RWPE2 (cell line): ENCODE measurements around the gene MAN1C1.

Source experiments
- ATAC-seq: fragments of 200-7000 bp; cut with Tn5 transposase; 3 replicates; pipeline ENCODE4 v1.9.1; 2021; ENCODE audit warnings: low read depth
- DNase-seq: peaks from one replicate; pipeline ENCODE4 v3.0.0-alpha.2; 2020; ENCODE audit warnings: low spot score
- H3K27ac ChIP-seq: fragments of 450-650 bp; 2 replicates; pipeline ENCODE4 v1.5.1; 2017; ENCODE audit warnings: mild to moderate bottlenecking; ENCODE audit not compliant: poor library complexity, severe bottlenecking
- H3K27me3 ChIP-seq: fragments of 250-450 bp; sonication (Bioruptor Pico); 2 replicates; pipeline ENCODE4 v1.5.1; 2021; ENCODE audit warnings: mild to moderate bottlenecking, moderate library complexity; ENCODE audit not compliant: insufficient read depth, poor library complexity, severe bottlenecking
- H3K36me3 ChIP-seq: fragments of 250-450 bp; sonication (Bioruptor Pico); 2 replicates; pipeline ENCODE4 v1.5.1; 2020; ENCODE audit warnings: low read depth, mild to moderate bottlenecking, moderate library complexity
- H3K4me1 ChIP-seq: fragments of 250-450 bp; sonication (Bioruptor Pico); 2 replicates; pipeline ENCODE4 v1.5.1; 2021; ENCODE audit warnings: mild to moderate bottlenecking, moderate library complexity; ENCODE audit not compliant: insufficient read depth, poor library complexity, severe bottlenecking
- H3K4me3 ChIP-seq: fragments of 250-450 bp; sonication (Bioruptor Pico); 2 replicates; pipeline ENCODE4 v1.5.1; 2021; ENCODE audit warnings: mild to moderate bottlenecking, moderate library complexity; ENCODE audit not compliant: severe bottlenecking
- H3K9me3 ChIP-seq: fragments of 250-450 bp; sonication (Bioruptor Pico); 2 replicates; pipeline ENCODE4 v1.5.1; 2021; ENCODE audit warnings: mild to moderate bottlenecking, moderate library complexity; ENCODE audit not compliant: severe bottlenecking
- CTCF ChIP-seq: fragments of 450-650 bp; IDR thresholded peaks from one replicate; pipeline ENCODE4 v1.5.1; 2017; ENCODE audit warnings: mild to moderate bottlenecking, moderate library complexity; ENCODE audit not compliant: poor library complexity, severe bottlenecking

The MAN1C1 gene

GRCh38 chr1:25763493-25763892, 146.9 kb downstream of the MAN1C1 start:
- no peaks in the 10 kb centered on the region for H3K36me3 ChIP-seq
- no peak overlapping the region for H3K4me3 ChIP-seq
- H3K4me1 ChIP-seq: no peaks in the 10 kb centered on the region
- no peak overlapping the region for H3K27ac ChIP-seq
- TF ChIP-seq CTCF: no peak
- H3K9me3 ChIP-seq: no peaks in the 10 kb centered on the region
- no peaks in the 10 kb centered on the region for H3K27me3 ChIP-seq
- ATAC-seq (no peak), DNase-seq (no peak)

GRCh38 chr1:25765136-25765922, 148.7 kb downstream of the MAN1C1 start:
- ATAC-seq (no peak), DNase-seq (no peak)
- no peak overlapping the region for H3K4me3 ChIP-seq
- TF ChIP-seq CTCF: no peak
- H3K4me1 ChIP-seq: no peaks in the 10 kb centered on the region
- H3K27ac ChIP-seq: no peak overlapping the region
- no peaks in the 10 kb centered on the region for H3K36me3 ChIP-seq
- no peaks in the 10 kb centered on the region for H3K27me3 ChIP-seq
- H3K9me3 ChIP-seq: no peaks in the 10 kb centered on the region

- H3K9me3 ChIP-seq: no peaks in the 10 kb centered on the region
- no peak for TF ChIP-seq CTCF
- DNase-seq: no peak
- no peak overlapping the region for H3K27ac ChIP-seq
- H3K4me1 ChIP-seq: no peaks in the 10 kb centered on the region
- no peaks in the 10 kb centered on the region for H3K36me3 ChIP-seq
- no peak for ATAC-seq
- H3K27me3 ChIP-seq: no peaks in the 10 kb centered on the region
- H3K4me3 ChIP-seq: no peak overlapping the region
Observed at GRCh38 chr1:25765923-25766589, 149.5 kb downstream of the MAN1C1 start.

GRCh38 chr1:25766721-25767436, 150.3 kb downstream of the MAN1C1 start:
- Histone ChIP-seq H3K27ac (no peak overlapping the region), H3K36me3 (no peaks in the 10 kb centered on the region), H3K27me3 (no peaks in the 10 kb centered on the region), H3K4me1 (no peaks in the 10 kb centered on the region), H3K4me3 (no peak overlapping the region), H3K9me3 (no peaks in the 10 kb centered on the region)
- no peak for TF ChIP-seq CTCF
- DNase-seq (no peak), ATAC-seq (peak; percentile 49)
